ENCODE data around the gene CUTC. TPM values are rescaled to one million over a fixed set of nuclear protein-coding genes. Genes with fewer than 3 reads are reported as not detected.

CUTC gene
- total RNA-seq, 1 donor from 2014 or later: 36.9 TPM

DNA sequence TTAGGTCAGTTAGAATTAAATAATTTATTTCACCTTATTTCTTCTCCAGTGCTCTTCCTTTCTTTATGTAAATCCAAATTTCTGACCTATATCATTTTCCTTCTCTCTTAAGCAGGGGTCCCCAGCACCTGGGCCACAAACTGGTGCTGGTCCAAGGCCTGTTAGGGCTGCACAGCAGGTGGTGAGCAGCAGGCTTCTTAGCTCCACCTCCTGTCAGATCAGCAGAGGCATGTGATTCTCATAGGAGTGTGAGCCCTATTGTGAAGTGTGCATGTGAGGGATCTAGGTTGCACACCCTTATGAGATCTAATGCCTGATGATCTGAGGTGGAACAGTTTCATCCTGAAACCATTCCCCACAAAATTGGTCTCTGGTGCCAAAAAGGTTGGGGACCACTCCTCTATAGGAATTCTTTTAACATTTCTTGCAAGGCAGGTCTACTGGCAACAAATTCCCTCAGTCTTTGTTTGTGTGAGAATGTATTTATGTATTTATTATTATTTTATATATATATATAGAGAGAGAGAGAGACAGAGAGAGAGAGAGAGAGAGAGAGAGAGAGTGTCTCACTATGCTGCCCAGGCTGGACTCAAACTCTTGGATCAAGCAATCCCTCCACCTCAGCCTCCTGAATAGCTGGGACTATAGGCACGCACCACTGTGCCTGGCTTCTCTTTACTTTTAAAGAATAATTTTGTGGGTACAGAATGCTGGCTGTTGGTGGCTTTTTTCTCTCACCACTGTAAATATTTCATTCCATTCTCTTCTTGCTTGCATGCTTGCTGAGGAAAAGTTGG, 46.1 kb downstream of the CUTC start:
- intact Hi-C loops (cut with micrococcal nuclease): no loop called here
- no peak for ATAC-seq
- DNase-seq: no peak

DNA sequence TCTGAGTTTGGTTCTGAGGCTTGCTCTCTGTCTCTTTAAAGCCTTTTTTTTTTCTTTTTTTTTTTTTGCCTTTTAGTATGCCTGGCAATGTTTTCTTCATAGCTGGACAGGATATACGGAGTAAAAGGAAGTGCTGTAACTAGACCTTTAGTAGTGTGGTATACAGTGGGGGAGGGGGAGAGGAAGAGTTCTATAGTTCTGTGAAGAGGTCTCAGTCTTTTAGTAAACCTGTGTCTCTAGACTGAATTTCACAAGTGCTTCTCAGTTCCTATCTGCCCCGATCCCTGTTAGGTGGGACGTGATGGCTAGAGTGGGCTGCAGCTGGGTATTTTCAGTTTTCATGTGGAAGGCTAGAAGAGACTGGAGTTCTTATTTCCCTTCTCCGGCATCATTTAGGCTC, 47.3 kb downstream of the CUTC start:
- ATAC-seq (no peak), DNase-seq (no peak)
- intact Hi-C loops (cut with micrococcal nuclease): no loop called here

DNA sequence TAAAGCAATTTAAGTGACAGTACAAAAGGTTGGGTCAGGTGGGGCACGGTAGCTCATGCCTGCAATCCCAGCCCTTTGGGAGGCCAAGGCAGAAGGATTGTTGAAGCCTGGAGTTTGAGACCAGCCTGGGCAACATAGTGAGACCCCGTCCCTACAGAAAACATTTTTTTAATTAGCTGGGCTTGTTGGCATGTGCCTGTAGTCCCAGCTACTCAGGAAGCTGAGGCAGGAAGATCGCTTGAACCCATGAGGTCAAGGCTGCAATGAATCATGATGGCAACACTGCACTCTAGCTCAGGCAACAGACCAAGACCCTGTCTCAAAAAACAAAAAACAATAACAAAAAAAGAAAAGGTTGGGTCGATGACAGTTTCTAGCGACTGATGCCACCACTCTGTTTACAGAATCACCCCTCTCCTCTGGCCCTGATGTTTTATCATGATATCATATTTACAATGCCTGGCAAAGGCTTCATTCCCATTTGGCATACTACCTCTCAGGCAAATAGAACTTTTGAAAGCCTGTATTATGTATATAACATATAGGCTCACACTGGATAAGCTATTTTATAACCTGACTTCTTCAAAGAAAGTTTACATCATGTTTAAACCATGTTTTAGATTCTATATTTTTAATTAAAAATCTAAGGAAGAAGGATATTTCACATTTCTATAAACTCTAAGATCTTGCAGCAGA, 49.8 kb downstream of the CUTC start:
- no peak for ATAC-seq
- intact Hi-C loops (cut with micrococcal nuclease): no loop called here
- no peak for DNase-seq

DNA sequence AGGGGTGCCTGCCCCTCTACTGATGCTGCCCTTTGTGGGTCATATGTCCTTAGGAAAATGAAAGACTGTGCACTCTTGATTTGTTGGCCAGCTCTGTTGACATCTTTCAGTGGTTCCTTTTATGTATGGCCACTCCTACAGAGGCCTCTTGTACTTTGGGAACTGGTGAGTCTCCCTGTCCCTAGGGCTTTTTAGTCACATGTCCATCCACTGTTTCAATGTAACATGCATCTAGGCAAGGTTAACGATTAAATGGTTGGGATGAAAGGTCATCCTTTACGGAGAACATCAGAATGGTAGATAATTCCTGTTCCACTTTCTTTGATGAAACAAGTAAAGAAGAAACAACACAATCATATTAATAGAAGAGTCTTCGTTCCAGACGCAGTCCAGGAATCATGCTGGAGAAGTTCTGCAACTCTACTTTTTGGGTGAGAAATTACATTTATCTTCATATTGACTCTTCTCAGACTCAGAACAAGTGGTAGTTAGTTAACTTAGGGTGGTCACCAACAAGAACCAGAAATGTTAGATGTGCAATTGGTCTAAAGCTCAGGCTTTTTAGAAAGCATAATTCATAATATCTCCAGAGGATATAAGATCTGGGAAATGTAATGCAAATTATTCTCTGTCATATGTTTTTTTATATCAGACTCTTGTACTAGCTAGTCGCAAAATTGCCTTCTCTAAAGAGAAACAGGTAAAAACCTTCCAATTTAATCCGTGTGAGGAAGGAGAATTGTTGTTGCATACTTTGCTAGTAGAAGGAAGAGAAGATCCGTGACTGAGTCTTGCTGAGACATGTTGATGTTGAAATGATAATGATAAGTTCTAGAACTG, 50.6 kb downstream of the CUTC start, which contains the start of gene ABCC2:
Gene ABCC2, plus strand, starts transcription at position 194 of the 840 bp plus-strand sequence. Its CDS starts 205 bp downstream, at position 399.
- intact Hi-C loops (cut with micrococcal nuclease): no loop called here
- DNase-seq: no peak
- ATAC-seq: no peak

DNA sequence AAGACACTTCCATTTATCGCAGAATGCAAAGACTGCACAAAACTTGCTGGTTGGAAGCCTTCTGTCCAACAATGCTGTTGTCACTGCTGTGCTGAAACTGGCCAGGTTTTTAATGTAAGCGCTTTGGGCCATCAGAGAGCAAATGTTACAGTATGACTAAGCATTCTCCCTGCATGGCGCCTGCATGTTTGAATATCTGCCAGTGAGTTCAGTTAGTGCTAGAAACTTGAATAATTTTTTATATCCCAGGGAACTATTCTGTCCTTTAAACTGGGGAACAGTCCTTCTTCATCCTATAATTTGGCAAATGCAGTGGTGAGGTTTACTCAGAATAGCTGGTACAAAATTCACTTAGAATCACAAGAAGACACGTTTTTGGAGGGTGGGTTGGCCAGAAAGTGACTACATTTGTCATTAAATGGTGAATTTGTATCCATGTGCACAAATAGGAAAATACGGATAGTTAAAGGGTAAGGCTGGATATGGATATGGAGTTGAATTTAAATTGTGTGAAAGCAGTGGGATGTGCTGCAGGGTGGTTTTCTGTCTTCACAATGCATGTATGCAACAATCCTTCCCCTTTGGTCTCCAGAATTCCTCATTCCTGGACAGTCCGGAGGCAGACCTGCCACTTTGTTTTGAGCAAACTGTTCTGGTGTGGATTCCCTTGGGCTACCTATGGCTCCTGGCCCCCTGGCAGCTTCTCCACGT, 52.1 kb downstream of the CUTC start:
- ATAC-seq: no peak
- intact Hi-C loops (cut with micrococcal nuclease): no loop called here
- DNase-seq: no peak

DNA sequence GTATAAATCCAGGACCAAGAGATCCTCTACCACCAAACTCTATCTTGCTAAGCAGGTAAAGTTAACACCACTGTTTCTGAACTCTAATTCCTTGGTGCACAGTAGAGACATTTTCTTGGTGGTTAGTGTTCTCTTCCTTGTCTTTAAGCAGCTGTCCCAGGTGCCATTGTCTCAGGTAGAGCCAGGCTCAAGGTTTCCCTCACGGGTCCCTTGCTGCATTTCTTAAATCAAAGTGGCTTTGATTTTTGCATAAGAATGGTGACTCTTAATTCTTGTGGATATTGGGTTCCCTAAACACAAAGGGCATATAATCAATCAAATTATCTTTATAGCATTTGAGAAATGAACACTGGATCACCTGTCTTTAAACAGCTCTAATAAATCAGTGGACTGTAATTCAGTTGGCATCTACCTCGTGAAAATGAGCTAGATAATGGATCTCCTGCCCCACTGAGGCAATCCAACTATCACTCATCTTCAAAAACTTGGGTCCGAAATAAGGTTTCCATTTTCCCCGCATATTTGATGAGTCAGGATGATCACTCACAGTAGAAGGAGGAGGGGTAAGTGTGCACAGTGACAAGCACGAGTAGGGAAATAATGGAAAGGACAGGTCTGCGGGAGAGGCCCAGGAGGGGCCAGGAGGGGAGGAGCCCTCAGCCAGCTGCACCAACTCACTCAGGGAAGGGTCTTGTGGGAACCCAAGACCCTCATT, 52.9 kb downstream of the CUTC start:
- no peak for DNase-seq
- intact Hi-C loops (cut with micrococcal nuclease): no loop called here
- no peak for ATAC-seq

DNA sequence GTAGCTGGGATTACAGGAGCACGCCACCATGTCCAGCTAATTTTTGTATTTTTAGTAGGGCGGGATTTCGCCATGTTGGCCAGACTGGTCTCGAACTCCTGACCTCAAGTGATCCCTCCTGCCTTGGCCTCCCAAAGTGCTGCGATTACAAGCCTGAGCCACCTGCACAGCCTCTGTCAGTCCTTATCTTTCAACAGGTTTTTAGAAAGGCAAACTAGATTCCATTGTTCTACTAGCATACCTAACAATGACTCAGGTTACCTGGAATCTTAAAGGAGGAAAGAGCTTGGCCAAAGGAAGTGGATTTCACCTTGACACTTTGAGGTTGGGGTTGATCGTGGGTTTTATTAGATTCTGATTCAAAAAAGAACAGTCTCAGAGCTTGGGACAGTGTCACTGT, 53.6 kb downstream of the CUTC start:
- intact Hi-C loops (cut with micrococcal nuclease): no loop called here
- DNase-seq: no peak
- no peak for ATAC-seq

DNA sequence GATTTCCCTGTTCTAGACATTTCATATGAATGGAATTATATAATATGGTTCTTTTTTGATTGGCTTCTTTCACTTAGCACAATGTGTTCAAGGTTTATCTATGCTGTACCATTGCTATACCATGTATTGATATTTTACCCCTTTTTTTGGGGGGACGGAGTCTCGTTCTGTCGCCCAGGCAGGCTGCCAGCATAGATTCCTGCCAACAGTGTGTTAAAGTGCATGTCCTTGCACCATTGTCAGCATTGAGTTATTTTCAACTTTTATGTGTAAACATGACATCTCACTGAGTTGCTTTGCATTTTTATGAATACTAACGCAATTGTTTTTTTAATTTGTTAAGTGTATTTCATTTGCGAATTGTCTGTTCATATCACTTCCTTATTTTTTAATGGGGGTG, 55.3 kb downstream of the CUTC start:
- DNase-seq: no peak
- intact Hi-C loops (cut with micrococcal nuclease): no loop called here
- ATAC-seq: no peak

DNA sequence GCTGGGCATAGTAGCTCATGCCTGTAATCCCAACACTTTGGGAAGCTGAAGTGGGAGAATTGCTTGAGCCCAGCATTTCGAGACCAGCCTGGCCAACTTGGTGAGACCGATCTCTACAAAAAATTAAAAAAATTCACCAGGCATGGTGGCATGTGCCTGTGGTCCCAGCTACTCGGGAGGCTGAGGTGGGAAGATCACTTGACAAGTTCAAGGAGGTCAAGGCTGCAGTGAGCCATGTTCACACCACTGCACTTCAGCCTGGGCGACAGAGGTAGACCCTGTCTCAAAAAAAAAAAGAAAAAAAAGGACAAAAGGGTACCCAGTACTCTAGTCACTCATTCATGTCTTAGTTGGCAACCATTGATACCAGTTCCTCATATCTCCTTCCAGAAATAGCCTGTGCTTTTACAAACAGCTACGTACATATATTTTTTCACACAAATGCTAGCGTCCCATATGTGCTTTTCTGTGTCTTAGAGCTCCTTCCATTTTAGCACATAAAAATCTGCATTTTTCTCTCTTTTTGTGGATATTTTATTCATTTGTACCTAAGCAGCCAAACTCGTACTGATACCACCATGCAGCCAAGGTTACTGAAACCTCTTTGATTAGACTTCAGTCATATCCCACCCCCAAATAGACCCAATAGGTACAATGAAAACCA, 55.9 kb downstream of the CUTC start:
- intact Hi-C loops (cut with micrococcal nuclease): no loop called here
- ATAC-seq (no peak), DNase-seq (no peak)

DNA sequence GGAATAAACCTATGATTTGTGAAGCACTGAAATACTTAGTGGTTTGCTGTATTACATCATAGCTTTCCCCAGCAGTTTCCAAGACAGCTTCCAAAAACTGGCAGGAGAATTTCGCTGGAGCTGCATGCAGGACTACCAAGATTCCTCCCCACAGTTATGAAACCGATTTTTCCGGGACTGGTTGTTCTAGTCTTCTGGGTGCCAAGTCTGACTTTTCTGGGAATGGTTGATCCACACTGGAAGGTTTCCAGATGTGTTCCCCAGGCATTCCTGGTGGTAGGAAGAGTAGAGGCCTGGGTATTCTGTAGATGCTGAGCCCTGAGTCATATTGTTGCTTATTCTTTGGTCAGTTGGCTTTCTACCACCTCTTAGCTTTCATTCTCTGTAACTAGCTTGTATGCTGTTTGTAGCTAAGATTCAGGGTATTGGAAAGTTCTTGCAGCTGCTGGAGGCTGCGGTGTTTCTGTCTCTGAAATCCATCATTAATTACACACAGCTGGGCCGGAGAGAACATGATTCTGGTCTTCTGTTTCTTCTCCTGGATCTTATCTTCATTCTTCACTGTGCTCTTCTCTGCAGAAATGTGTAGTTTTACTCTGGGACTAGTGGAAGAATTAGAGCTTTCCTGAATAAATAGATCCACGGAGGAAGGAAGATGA, 56.7 kb downstream of the CUTC start:
- ATAC-seq (peak; percentile 95), DNase-seq (no peak)
- intact Hi-C loops (cut with micrococcal nuclease): no loop called here

DNA sequence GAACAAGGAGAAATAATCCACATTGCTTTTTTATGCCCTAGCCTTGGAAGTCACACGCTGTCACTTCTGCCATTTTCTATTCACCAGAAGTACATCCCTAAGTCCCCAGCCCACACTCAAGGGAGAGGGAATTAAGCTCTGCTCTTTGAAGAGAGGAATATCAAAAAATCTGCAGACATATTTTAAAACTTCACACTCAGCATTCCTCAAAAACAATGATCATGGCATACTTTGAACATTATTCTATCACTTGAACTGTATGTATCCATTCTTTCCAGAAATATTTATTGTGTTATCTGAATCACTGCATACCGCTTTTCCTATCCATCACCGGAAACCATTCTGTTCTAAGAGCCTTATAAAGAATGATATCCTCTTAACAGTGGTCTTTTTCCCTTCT, 59.8 kb downstream of the CUTC start:
- intact Hi-C loops (cut with micrococcal nuclease): no loop called here
- ATAC-seq (no peak), DNase-seq (no peak)

DNA sequence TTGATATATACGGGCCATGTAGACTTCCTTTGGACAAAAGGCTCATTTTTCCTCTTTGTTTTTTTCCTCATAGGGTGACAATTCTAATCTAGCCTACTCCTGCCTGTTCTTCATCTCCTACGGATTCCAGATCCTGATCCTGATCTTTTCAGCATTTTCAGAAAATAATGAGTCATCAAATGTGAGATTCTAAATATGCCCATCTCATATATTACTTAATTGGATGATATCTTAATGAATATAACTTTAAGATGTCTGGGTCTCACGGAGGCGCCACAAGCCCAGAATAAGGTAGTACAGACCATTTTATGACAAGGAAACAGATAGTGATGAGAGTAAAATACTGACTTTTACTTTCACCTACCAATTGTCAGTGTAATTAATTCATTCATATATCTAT, 61.8 kb downstream of the CUTC start:
- intact Hi-C loops (cut with micrococcal nuclease): no loop called here
- ATAC-seq: no peak

DNA sequence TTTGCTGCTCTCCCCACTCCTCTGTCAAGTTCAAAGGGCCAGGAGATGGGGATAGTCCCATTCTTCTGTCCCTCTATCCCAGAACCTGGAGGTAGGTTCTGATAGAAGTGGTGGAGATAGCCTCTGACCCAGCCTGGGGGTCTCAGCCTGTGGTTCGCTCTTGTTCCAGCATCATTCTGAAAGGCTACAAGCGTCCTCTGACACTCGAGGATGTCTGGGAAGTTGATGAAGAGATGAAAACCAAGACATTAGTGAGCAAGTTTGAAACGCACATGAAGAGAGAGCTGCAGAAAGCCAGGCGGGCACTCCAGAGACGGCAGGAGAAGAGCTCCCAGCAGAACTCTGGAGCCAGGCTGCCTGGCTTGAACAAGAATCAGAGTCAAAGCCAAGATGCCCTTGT, 64.9 kb downstream of the CUTC start:
- no peak for DNase-seq
- ATAC-seq: no peak
- intact Hi-C loops (cut with micrococcal nuclease): no loop called here

More for the DNA sequence above, 61.8 kb downstream of the CUTC start:
- DNase-seq: no peak

DNA sequence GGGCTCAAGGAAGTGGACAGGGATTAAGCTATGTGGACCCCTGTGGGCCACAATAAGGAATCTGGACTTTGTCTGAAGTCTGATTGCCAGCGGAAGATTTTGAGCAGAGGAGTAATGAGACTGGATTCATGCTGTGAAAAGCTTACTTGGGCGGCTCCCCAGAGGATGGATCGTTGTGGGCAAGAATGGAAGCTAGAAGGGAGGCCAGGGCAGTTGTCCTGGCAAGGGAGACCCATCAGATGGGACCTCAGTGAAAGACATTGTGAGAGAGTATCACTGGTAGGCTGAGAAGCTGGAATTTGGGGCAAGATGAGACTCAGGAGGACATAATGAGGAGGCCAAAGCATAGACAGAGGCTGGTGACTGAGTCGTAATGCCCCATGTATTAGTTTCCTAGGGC, 66.0 kb downstream of the CUTC start:
- DNase-seq: no peak
- ATAC-seq: no peak
- intact Hi-C loops (cut with micrococcal nuclease): no loop called here

DNA sequence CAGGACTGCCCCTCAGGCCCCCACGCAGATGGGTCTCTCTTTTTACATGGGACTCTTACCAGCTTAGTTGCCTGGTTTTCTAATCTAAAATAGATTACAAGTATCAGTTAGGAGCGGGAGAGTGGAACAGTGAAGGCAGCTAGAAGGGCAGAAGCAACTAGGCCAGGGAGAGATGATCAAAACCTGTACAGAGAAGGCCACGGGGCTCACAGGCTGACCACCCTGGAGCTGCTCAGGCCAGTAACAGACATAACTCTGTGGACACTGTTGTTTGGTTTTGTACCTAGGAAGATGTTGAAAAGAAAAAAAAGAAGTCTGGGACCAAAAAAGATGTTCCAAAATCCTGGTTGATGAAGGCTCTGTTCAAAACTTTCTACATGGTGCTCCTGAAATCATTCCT, 66.9 kb downstream of the CUTC start:
- DNase-seq: no peak
- ATAC-seq: no peak
- intact Hi-C loops (cut with micrococcal nuclease): no loop called here

DNA sequence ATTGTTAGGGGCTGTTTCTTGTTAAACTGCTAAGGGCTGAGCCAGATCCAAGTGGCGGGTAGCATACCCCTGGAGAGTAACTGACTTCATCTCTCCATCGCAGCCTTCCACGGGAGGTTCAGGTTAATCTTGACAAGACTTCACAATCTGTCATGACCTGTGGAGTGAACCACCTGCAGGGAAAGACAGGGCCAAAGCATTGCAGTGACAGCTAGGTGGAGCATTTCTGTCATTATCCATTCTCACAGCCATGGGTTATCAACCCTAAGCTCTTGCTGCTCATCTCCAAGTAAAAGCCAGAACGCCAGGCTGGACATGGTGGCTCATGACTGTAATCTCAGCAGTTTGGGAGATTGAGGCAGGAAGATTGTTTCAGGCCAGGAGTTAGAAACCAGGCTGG, 67.6 kb downstream of the CUTC start:
- no peak for DNase-seq
- ATAC-seq: no peak

DNA sequence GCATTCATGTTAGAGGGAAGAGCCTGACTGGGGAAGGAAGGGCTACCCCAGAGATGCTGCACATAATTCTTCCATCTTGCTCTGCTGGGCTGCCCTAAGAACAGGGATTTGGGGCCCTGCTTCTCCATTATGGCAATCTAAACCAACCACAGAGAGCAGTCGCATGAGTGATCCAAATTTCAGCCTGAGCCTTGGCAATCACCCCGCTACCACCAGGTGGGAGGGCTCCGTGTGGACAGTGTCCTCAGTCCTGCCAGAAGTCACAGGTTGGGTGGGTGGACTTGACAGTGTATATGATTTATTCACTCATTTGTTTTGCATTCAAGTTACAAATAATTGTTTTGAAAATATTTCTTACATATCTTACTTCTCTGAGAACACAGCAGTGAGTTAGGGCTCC, 72.4 kb downstream of the CUTC start:
- ATAC-seq: no peak
- DNase-seq: no peak
- intact Hi-C loops (cut with micrococcal nuclease): no loop called here

More for the DNA sequence above, 67.6 kb downstream of the CUTC start:
- intact Hi-C loops (cut with micrococcal nuclease): no loop called here

DNA sequence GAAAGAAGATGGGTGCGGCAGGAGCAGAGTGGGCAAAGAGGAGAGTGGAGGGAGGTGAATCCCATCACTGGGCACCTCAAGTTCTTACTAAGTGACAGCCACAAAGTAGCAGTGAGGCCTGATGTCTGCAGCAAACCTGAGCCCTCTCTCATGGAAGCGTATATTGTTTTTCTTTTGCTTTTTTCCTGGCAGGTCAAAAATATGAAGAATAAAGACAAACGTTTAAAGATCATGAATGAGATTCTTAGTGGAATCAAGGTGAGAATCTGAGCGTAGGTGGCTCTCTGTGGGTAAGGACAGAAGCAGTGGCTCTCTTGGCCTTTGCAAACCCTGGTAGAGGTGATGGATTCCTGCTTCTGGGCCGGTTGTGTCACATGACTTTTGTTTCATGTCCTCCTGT, 73.2 kb downstream of the CUTC start:
- intact Hi-C loops (cut with micrococcal nuclease): no loop called here
- no peak for ATAC-seq
- no peak for DNase-seq

Data from left ventricle myocardium superior (tissue), 1 donor.